Omental fat pad (tissue), 4 donors: ENCODE measurements around the gene COX5B. TPM values are rescaled to one million over a fixed set of nuclear protein-coding genes. Genes with fewer than 3 reads are reported as not detected.
"Not testable (repeated sequence)": the region's sequence is repeated elsewhere in the genome, so short reads cannot be mapped to it uniquely, and the experiment has no call there.

Experiments
- ATAC-seq: fragments of 150-250 bp; one replicate; pipeline ENCODE4 v1.9.1; 2016; ENCODE audit warnings: mild to moderate bottlenecking, moderate library complexity; ENCODE audit not compliant: low FRiP score
- DNase-seq: peaks from one replicate; pipeline ENCODE4 v3.0.0-alpha.2; 2019; ENCODE audit warnings: low spot score
- total RNA-seq, 4 donors: library from RNA; depleted of rRNA; stranded (reverse); fragments of >200 nt; gene quantifications; one replicate each; pipeline ENCODE4 v1.1.0, GENCODE V29; 2016
- TF ChIP-seq, protein P1 (sequence below), 3 donors: fragments of 450-650 bp; IDR thresholded peaks; one replicate each; pipeline ENCODE4 v1.5.1; 2016 to 2017; ENCODE audit warnings: antibody characterized with exemption in 3 of 3, mild to moderate bottlenecking in 3 of 3, moderate library complexity in 2 of 3

The COX5B gene
- total RNA-seq, 4 donors from 2014 or later, result 204 to 415 (median 362) TPM

DNA sequence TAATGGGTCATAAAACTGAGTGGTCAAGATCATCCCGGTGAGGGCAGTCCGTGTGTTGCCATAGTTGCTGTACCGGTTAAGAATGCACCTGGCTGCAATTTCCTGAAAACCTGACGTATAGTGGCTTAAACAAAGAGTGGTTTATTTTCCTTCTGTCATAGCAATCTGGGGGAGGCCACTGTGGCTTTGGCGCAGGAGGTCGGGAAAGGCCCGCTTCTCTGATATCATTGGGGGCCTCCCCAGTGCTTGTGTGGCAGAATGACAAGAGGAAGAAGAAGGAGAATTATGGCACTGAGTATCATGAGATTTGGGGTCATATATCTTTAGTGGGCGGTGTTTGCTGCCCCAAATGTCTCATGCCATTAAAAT, 28.0 kb downstream of the COX5B start:
- ATAC-seq (no peak), DNase-seq (no peak)
- TF ChIP-seq, protein P1, sequence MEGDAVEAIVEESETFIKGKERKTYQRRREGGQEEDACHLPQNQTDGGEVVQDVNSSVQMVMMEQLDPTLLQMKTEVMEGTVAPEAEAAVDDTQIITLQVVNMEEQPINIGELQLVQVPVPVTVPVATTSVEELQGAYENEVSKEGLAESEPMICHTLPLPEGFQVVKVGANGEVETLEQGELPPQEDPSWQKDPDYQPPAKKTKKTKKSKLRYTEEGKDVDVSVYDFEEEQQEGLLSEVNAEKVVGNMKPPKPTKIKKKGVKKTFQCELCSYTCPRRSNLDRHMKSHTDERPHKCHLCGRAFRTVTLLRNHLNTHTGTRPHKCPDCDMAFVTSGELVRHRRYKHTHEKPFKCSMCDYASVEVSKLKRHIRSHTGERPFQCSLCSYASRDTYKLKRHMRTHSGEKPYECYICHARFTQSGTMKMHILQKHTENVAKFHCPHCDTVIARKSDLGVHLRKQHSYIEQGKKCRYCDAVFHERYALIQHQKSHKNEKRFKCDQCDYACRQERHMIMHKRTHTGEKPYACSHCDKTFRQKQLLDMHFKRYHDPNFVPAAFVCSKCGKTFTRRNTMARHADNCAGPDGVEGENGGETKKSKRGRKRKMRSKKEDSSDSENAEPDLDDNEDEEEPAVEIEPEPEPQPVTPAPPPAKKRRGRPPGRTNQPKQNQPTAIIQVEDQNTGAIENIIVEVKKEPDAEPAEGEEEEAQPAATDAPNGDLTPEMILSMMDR (IDR thresholded peaks at IDR 0.05), result no peak

DNA sequence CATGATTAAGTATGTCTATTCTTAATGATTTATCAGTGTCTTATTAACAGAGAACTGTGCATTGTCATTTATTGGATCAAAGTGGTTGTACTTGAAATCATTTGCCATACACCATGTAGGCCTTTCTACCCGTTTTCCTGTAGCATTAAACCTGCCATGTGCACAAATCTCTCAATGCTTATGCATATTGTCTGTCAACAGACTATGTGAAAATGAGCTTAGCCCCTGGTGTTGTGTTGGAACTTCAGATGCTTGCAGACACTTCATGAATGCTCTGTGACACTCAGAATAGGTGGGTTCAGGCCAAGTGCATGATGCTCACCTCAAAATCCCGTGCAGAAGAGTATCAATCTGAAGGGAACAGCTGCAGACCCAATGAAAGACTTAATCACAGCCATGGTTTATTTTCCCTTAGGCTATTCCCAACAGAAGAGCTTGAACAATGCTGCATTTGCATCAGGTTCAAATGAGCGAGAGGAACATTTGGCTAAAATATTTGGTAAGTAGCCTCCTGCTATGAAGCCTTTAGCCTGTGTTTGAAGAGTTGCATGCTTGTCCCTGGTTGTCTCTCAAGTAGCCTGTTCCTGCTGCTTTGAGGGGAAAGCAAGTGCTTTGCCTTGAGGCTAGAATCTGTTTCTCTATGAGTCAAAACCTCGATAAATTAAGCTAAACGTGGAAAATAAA, 29.7 kb downstream of the COX5B start:
- DNase-seq (no peak), ATAC-seq (no peak)
- TF ChIP-seq, protein P1 (IDR thresholded peaks at IDR 0.05), result no peak

DNA sequence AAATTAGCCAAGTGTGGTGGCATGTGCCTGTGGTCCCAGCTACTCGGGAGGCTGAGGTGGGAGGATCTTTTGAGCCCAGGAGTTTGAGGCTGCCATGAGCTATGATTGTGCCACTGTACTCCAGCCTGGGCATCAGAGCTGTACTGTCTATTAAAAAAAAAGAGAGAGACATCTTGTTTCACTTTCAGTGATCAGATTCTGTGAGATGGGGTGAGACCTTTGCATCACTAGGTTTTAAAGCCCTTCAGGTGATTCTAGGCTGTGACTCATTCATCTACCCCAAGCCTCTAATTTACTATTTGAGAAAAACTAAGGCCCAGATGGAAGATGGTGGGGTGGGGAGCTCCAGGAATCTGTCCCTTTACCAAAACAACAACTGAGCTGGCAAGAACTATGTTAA, 30.8 kb downstream of the COX5B start:
- TF ChIP-seq, protein P1 (IDR thresholded peaks at IDR 0.05), result no peak
- DNase-seq (no peak), ATAC-seq (no peak)

DNA sequence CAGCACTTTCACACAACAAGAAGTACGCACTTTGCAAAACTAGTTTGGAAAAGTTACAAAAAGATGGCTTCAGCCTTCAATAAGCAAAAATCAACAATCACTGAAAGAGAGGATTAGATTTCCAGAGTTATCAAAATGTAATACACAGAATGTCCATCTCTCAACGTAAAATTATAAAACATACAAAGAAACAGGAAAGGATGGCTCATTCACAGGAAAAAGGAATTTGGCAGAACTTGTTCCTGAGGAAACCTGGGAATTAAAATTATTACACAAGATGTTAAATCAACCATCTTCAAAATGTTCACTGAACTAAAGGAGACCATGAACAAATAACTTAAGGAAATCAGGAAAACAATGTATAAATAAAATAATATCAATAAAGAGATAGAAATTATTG, 31.6 kb downstream of the COX5B start:
- ATAC-seq (no peak), DNase-seq (no peak)
- TF ChIP-seq, protein P1 (IDR thresholded peaks at IDR 0.05), result no peak

DNA sequence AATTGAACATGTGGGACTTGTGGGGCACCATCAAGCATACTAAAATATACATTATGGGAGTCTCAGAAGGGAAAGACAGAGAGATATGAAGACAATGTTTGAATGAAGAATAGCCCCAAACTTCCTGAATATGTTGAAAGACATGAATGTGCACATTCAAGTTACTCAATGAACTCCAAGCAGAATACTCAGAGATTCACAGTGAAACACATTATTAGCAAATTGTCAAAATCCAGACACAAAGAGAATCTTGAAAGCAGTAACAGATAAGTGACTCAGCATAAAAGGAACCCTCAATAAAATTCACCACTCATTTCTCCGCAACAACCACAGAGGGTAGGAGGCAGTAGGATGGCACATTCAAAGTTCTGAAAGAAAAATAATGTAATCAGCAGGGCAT, 32.4 kb downstream of the COX5B start:
- TF ChIP-seq, protein P1 (IDR thresholded peaks at IDR 0.05), result no peak
- DNase-seq (no peak), ATAC-seq (no peak)

DNA sequence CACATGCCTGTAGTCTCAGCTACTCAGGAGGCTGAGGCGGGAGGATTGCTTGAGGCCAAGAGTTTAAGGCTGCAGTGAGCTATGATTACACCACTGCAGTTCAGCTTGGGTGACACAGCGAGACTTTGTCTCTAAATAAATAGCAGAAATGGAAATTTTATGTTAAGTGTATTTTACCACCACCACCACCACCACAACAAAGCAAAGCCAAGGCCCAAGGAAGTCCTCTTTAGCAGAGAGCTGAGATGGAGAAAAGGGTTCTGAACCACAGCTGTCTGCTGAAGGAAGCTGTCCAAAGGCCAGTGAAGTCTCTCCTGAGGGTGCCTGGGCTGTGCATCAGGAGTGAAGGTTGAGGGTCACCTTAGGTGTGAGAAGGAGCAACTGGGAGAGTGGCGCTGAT, 41.4 kb downstream of the COX5B start:
- DNase-seq, ATAC-seq: not testable (repeated sequence)

DNA sequence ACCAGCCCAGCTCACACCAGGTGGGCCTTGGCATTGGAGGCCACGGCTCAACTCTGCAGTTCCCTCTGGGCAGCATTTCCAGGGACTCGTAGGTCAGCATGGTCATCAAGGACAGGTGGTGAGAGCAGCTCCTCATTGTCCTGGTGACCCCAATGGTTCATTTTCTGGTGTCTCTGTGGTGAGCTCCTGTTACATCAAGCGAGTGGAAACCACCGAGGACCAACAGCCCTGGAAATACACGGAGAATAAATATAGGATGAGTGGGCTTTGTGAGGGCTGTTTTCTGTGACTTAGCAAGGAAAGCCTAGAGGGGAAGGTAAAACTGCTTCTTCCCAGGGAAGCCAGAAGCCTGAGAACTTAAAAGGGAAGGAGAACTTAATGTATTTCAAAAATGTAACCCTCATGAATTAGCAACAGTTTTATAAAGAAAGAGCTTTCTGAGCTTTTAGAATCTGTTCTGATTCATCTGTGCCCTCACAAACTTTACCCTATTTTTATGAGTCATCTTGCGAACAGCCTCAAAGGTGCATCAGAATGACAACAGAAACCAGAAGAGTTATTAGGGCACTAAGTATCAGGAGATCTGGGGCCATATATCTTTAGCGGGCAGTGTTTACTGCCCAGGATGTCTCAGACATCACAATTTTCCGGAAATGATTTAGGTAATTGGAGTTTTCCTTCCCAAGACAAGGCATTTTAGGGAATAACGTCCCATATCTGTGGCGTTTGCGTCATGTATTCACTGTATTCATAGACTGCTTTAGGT, 42.4 kb downstream of the COX5B start:
- no peak for ATAC-seq
- no peak for DNase-seq
- TF ChIP-seq, protein P1 (IDR thresholded peaks at IDR 0.05), result no peak
